T-helper 17 cell (primary cell): ENCODE results near the gene HOXC11. TPM values are rescaled to one million over a fixed set of nuclear protein-coding genes. Genes with fewer than 3 reads are reported as not detected.

Source experiments
- ATAC-seq: fragments of 150-1000 bp; cut with Tn5 transposase; 2 replicates; pipeline ENCODE4 v1.10.0; 2021; ENCODE audit warnings: mild to moderate bottlenecking, moderate library complexity
- DNase-seq, 3 donors: peaks; one replicate each; pipeline versions ENCODE4 v3.0.0 to v3.0.0-alpha.2; 2020 to 2021
- H3K9me3 ChIP-seq: one replicate; pipeline ENCODE4 v1.7.0; 2013; ENCODE audit warnings: low read length, mild to moderate bottlenecking; ENCODE audit not compliant: control insufficient read depth, poor library complexity, severe bottlenecking
- H3K27ac Mint-ChIP-seq: one replicate; pipeline ENCODE4 v1.8.0; 2022; ENCODE audit warnings: mild to moderate bottlenecking, moderate library complexity, mixed read lengths
- H3K27me3 Mint-ChIP-seq: one replicate; pipeline ENCODE4 v1.8.0; 2022; ENCODE audit warnings: mixed read lengths
- H3K36me3 Mint-ChIP-seq: one replicate; pipeline ENCODE4 v1.8.0; 2022; ENCODE audit warnings: low read depth, mixed read lengths
- H3K4me1 Mint-ChIP-seq: one replicate; pipeline ENCODE4 v1.8.0; 2022; ENCODE audit warnings: mild to moderate bottlenecking, mixed read lengths
- H3K4me3 Mint-ChIP-seq: one replicate; pipeline ENCODE4 v1.8.0; 2022; ENCODE audit warnings: mild to moderate bottlenecking, moderate library complexity, mixed read lengths
- total RNA-seq, 4 donors: library from RNA in 2 of 4; stranded (reverse) in 2 of 4; gene quantifications; one replicate each; pipeline ENCODE4 v1.2.3 and lab custom pipeline; 2022 to 2026

Gene HOXC11
- total RNA-seq, 2 donors from 2014 or later = not detected

DNA sequence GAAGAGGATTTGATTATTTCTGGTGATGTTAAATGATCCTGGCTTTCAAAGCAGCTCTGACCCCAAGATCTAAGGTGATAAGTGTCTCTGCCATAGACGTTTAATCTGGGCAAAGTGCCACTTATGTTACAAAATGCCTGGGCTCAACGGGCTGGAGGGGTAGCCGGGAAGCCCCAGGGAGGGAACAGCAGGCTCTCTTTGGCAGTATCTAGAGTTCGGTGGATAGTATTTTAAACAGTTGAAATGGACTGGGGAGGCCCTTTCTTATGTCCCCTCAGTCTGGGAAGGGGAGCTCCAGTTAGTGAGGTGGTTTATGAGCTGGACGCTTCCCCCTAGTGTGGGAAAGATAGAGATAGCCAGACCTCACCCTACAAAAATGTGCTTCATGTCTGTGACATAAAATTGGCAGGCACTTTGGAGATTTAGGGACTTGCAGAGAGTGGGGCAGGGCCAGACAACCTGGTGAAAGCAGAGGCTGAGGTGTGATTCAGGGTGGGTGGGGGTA, 5.5 kb upstream of the HOXC11 start:
- Mint-ChIP-seq H3K27ac (no peak overlapping the region), H3K27me3 (peaks cover 99% of the 10 kb centered on the region), H3K4me1 (peaks cover 23% of the 10 kb centered on the region), H3K36me3 (peaks cover 15% of the 10 kb centered on the region), H3K4me3 (no peak overlapping the region)
- no peaks in the 10 kb centered on the region for H3K9me3 ChIP-seq
- no peak for DNase-seq
- ATAC-seq = no peak

GRCh38 chr12:53968214-53969127, 4.5 kb upstream of the HOXC11 start:
- Mint-ChIP-seq H3K4me3 (no peak overlapping the region), H3K36me3 (peaks cover 15% of the 10 kb centered on the region)
- ATAC-seq = no peak

DNA sequence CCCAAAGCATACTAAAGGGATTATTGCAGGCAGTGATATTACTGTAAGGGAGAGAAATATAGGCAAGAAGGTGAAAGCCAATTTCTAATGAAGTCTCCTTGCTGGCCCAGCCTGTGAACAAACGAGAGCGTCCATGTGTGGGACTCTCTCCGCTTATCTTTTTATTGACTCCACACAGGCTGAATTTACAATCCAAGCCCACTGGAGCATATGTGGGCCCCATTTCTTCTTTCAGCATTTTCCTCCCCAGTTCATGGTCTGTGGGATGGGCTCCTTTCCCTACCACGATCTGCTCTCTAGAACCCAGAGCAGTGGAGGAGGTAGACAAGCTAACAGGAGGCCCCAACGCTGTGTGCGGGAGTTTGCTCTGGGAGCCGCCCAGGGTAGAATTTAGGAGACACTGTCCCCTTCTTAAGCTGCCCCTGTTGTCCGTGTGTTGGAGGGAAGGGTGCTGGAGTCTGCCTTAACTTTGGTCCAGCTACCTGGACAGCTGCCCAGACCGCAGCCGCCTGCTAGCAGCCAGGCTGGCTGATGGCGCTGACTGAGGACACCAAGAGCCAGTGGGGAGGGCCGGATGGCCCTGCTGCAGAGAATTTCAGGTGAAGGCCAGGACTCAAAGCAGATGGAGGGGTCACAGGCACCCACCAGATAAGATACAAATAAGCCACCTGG, 3.2 kb upstream of the HOXC11 start:
- no peak for DNase-seq
- Mint-ChIP-seq H3K4me1 (peaks cover 17% of the 10 kb centered on the region), H3K27ac (no peak overlapping the region), H3K27me3 (peaks cover 87% of the 10 kb centered on the region), H3K36me3 (peaks cover 11% of the 10 kb centered on the region), H3K4me3 (no peak overlapping the region)
- ATAC-seq = no peak
- no peaks in the 10 kb centered on the region for H3K9me3 ChIP-seq

More at GRCh38 chr12:53968214-53969127, 4.5 kb upstream of the HOXC11 start:
- Mint-ChIP-seq H3K4me1 (peaks cover 23% of the 10 kb centered on the region), H3K27ac (no peak overlapping the region), H3K27me3 (peaks cover 99% of the 10 kb centered on the region)
- DNase-seq = no peak
- H3K9me3 ChIP-seq = no peaks in the 10 kb centered on the region

DNA sequence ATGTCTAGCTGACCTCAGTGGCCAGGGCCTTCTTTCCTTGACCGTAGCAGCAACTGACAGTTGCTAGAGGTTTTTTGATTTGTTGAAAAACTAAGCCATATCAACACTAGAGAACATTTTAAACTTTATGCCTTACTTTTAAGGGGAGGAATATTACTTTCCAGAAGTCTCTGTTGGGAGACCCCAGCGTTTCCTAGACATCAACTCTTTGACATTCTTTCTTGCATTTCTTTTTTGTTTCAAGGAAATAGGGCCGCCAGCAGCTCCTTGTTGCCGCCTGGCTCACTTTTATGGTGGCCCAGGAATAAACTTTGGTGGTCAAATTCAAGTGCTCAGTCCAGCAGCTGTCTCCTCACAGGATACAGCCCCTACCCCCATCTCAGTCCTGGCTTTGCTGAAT, 2.5 kb upstream of the HOXC11 start:
- no peaks in the 10 kb centered on the region for H3K9me3 ChIP-seq
- Mint-ChIP-seq H3K4me1 (peaks cover 13% of the 10 kb centered on the region), H3K27me3 (peaks cover 83% of the 10 kb centered on the region), H3K4me3 (no peak overlapping the region), H3K27ac (no peak overlapping the region), H3K36me3 (peaks cover 9% of the 10 kb centered on the region)
- ATAC-seq (no peak), DNase-seq (no peak)

DNA sequence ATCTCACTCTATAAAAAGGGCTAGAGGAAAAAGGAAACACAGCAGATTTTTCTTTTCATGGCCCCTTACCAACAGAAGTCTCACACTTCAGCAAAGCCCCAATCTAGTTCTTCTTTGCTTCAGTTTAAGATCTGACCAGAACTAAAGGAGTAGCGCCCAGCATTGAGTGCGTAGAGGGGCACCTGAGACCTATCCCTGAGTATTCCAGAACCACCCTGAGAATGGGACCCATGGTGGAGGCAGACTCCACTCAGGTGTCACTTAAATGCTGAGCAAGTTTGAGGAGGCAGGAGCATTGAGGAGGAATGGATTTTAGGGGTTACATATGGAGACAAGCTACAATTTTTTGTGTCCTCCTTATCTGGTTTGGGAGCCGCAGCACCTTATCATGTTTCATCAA, 1.8 kb upstream of the HOXC11 start:
- H3K27ac Mint-ChIP-seq = no peak overlapping the region
- ATAC-seq = no peak

GRCh38 chr12:53971686-53972085, 1.2 kb upstream of the HOXC11 start:
- no peak overlapping the region for H3K27ac Mint-ChIP-seq
- H3K4me1 Mint-ChIP-seq = peaks cover 3% of the 10 kb centered on the region
- no peak overlapping the region for H3K4me3 Mint-ChIP-seq
- ATAC-seq = no peak
- no peaks in the 10 kb centered on the region for H3K9me3 ChIP-seq
- peaks cover 4% of the 10 kb centered on the region for H3K36me3 Mint-ChIP-seq
- H3K27me3 Mint-ChIP-seq = peaks cover 81% of the 10 kb centered on the region
- DNase-seq = no peak

More for the DNA sequence above, 1.8 kb upstream of the HOXC11 start:
- H3K9me3 ChIP-seq = no peaks in the 10 kb centered on the region
- H3K4me3 Mint-ChIP-seq = no peak overlapping the region
- H3K36me3 Mint-ChIP-seq = peaks cover 6% of the 10 kb centered on the region
- peaks cover 83% of the 10 kb centered on the region for H3K27me3 Mint-ChIP-seq
- no peak for DNase-seq
- peaks cover 9% of the 10 kb centered on the region for H3K4me1 Mint-ChIP-seq

GRCh38 chr12:53972152-53972702, 699 bp upstream of the HOXC11 start:
- Mint-ChIP-seq H3K4me3 (peak overlapping the region; percentile 42), H3K27me3 (peaks cover 81% of the 10 kb centered on the region), H3K36me3 (peaks cover 4% of the 10 kb centered on the region), H3K4me1 (peaks cover 3% of the 10 kb centered on the region), H3K27ac (peak overlapping the region; percentile 82)
- no peaks in the 10 kb centered on the region for H3K9me3 ChIP-seq
- ATAC-seq (no peak), DNase-seq (no peak)

DNA sequence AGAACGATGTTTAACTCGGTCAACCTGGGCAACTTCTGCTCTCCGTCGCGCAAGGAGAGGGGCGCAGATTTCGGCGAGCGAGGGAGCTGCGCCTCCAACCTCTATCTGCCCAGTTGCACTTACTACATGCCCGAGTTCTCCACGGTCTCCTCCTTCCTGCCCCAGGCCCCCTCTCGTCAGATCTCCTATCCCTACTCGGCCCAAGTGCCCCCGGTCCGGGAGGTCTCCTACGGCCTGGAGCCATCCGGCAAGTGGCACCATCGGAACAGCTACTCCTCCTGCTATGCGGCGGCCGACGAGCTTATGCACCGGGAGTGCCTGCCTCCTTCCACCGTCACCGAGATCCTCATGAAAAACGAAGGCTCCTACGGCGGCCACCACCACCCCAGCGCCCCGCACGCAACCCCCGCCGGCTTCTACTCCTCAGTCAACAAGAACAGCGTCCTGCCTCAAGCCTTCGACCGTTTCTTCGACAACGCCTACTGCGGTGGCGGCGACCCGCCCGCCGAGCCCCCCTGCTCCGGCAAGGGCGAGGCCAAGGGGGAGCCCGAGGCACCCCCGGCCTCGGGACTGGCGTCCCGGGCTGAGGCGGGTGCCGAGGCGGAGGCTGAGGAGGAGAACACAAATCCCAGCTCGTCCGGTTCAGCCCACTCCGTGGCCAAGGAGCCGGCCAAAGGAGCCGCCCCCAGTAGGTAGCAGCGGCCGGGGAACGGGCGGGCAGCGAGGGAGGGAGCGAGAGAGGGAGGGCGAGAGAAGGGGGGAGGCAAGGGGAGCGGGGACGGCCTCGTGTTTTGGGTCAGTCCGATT, 513 bp downstream of the HOXC11 start:
- H3K9me3 ChIP-seq = no peaks in the 10 kb centered on the region
- Mint-ChIP-seq H3K36me3 (no peaks in the 10 kb centered on the region), H3K27ac (peak overlapping the region; percentile 82), H3K4me1 (peaks cover 5% of the 10 kb centered on the region), H3K4me3 (peak overlapping the region; percentile 42), H3K27me3 (peaks cover 81% of the 10 kb centered on the region)
- no peak for DNase-seq
- ATAC-seq = no peak

- no peaks in the 10 kb centered on the region for H3K36me3 Mint-ChIP-seq
- no peaks in the 10 kb centered on the region for H3K9me3 ChIP-seq
- peak within 1 kb of the TSS; percentile 82 for H3K4me3 Mint-ChIP-seq
- ATAC-seq (no peak), DNase-seq (peak in 1 of 3 donors; percentile 38)
- H3K27me3 Mint-ChIP-seq = peaks cover 79% of the 10 kb centered on the region
- H3K27ac Mint-ChIP-seq = peak within 1 kb of the TSS; percentile 51
- peaks cover 5% of the 10 kb centered on the region for H3K4me1 Mint-ChIP-seq
Measured at GRCh38 chr12:53974084-53975063, 1.4 kb downstream of the HOXC11 start, which contains the start of gene HOTAIR. HOTAIR (minus strand) TSS chr12:53974954.

DNA sequence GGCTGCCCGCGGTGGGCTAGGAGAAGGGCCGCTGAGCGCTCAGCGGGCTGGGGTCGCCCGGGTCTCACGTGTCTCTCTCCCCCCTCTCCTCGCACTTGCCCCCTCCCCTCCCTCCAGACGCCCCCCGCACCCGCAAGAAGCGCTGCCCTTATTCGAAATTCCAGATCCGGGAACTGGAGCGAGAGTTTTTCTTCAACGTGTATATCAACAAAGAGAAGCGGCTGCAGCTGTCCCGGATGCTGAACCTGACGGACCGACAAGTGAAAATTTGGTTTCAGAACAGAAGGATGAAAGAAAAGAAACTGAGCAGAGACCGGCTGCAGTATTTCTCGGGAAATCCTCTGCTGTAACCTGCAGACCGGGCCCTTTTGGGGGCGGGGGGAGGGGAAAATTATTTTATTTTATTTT, 2.1 kb downstream of the HOXC11 start:
- H3K4me1 Mint-ChIP-seq = peaks cover 5% of the 10 kb centered on the region
- ATAC-seq (no peak), DNase-seq (no peak)
- peak overlapping the region; percentile 51 for H3K27ac Mint-ChIP-seq
- no peaks in the 10 kb centered on the region for H3K9me3 ChIP-seq
- no peak overlapping the region for H3K4me3 Mint-ChIP-seq
- peaks cover 80% of the 10 kb centered on the region for H3K27me3 Mint-ChIP-seq
- no peaks in the 10 kb centered on the region for H3K36me3 Mint-ChIP-seq

DNA sequence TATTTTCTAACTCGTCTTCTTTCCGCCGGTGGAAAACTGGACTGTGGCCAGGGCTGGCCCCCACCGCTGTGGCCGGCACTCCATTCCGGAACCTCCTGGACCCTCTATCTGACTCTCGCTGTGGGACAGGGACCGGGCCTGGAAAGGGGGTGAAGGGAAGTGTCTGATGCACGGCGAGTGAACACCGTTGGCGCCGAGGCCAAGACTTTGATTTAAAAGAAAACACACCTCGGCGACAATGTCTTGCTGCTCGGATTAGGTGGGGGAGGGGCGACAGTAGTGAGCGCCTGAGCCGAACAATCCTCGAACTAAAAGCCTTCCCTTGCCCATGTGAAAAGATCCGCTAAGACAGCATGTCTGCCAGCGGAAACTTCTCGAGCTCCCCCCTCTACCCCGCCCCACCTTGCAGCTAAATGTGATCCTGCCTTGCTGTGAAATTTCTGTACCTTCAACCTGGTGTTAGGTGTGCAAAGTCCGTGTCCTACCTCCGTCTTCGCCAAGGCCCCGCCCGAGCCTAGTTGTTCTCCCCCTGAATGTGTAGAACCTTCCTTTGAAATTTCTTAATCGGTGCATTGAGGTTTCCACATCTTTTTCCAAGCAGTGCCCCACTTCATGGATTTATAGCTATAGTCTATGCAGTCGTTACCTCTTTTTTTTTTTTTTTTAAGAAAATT, 2.7 kb downstream of the HOXC11 start:
- Mint-ChIP-seq H3K27me3 (peaks cover 80% of the 10 kb centered on the region), H3K4me1 (peaks cover 9% of the 10 kb centered on the region), H3K4me3 (peak overlapping the region; percentile 60), H3K27ac (peak overlapping the region; percentile 51), H3K36me3 (no peaks in the 10 kb centered on the region)
- ATAC-seq = no peak
- no peaks in the 10 kb centered on the region for H3K9me3 ChIP-seq
- no peak for DNase-seq
